COLO668 (cell line): ENCODE results near the gene PUSL1.

Experiments
- DNase-seq: peaks from one replicate; lab custom pipeline; 2025; ENCODE audit not compliant: unreplicated experiment; lab: John Stamatoyannopoulos, UW

Gene PUSL1

DNA sequence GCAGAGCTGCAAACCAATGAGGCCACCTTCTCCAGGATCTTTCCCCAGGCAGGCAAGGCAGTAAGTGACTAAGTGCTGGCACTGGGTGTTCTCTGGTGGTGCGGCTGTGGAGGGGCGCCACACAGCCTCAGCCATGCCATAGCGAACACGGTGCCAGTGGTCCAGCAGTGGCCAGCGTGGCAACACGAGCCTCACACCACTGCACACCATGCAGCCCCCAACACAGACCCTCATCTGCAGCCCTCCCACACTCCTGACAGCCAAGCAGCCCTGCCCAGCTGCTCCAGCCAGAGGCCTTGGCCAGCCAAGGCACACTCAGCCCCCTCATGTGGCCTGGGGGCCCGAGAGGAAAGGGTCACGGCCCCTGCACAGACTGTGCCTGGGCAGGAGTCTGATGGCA, 13.1 kb downstream of the PUSL1 start:
- DNase-seq = no peak

DNA sequence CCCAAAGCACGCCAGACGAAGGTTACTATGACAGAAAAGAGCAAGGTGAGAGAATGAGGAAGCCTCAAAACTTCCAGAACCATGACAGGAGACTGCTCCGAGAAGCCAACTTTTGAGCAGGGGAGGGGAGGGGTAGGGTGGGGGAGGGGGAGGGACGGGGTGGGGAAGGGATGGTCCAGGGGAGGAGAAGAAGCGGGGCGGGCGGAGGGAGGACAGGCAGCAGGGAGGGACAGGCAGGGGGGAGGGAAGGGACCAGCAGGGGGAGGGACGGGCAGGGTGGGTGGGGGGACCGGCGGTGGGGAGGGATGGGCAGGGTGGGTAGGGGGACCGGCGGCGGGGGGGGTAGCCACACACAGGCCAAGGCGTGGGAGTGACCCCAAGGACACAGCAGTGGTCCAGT, 14.0 kb downstream of the PUSL1 start:
- DNase-seq = no peak

DNA sequence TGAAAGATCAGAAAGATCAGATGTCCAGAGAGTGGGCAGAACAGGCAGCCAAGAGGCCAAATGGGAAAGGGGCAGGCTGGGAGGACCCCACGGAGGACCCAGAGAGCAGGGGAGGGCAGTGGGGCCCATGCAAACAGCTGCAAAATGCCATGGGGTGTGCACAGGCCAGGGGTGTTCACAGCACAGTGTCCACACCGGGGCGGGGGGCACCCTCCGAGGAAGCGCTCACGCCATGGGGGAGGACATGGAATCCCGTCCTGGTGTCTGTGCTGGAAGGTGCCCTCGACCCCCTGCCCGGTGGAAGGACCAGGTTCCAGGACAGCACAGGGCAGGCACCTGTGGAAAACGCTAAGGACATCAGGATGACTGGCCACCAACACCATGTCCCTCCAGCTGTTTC, 14.6 kb downstream of the PUSL1 start:
- DNase-seq = no peak

DNA sequence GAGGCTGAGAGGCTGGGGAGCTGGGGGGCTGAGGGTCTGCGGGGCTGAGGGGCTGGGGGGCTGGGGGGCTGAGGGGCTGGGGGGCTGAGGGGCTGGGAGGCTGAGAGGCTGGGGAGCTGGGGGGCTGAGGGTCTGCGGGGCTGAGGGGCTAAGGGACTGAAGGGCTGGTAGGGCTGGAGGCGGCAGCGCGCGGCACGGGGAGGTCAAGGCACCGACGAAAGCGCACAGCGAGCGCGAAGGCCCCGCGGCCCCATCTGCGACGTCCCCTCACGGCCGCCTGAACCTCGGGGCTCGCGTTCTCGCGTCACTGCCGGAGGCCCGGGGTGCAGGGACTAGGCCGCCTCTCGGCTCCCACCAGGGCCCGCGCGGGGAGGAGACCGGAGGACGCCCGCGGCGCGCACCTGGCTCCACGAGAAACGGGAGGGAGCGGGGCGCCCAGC, 15.7 kb downstream of the PUSL1 start:
- DNase-seq = no peak

DNA sequence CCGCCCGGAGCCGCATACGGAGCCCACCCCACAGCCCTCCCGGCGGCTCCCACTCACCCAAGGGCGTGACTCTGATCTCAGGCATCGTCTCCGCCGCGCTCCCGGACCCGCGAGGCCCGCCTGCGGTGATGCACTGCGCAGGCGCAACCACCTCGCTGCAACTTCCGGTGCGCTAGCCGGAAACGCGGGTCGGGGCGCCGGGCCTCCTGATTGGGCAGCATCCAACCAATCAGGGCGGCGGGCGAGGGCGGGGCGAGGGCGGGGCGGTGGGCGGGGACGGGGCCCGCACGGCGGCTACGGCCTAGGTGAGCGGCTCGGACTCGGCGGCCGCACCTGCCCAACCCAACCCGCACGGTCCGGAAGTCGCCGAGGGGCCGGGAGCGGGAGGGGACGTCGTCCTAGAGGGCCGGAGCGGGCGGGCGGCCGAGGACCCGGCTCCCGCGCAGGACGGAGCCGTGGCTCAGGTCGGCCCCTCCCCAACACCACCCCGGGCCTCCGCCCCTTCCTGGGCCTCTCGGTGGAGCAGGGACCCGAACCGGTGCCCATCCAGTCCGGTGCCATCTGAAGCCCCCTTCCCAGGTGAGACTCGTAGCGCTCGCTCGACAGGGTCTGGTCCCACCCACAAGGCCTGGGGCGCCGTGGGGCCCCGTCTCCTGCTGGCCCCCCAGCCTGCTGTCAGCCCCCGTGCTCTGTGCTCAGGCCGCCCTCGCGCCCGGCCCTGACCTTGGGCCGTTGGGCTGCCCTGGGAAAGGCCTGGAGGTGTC, 16.3 kb downstream of the PUSL1 start, which contains the start of the genes CPTP and INTS11:
CPTP (plus strand) TSS at position 279 of the 764 bp plus-strand sequence. CDS start 2,109 bp downstream, outside the sequence.
INTS11 (minus strand) TSS at position 137 of the 764 bp plus-strand sequence; CDS start at position 85, 52 bp downstream.
- DNase-seq = peak; percentile 99

DNA sequence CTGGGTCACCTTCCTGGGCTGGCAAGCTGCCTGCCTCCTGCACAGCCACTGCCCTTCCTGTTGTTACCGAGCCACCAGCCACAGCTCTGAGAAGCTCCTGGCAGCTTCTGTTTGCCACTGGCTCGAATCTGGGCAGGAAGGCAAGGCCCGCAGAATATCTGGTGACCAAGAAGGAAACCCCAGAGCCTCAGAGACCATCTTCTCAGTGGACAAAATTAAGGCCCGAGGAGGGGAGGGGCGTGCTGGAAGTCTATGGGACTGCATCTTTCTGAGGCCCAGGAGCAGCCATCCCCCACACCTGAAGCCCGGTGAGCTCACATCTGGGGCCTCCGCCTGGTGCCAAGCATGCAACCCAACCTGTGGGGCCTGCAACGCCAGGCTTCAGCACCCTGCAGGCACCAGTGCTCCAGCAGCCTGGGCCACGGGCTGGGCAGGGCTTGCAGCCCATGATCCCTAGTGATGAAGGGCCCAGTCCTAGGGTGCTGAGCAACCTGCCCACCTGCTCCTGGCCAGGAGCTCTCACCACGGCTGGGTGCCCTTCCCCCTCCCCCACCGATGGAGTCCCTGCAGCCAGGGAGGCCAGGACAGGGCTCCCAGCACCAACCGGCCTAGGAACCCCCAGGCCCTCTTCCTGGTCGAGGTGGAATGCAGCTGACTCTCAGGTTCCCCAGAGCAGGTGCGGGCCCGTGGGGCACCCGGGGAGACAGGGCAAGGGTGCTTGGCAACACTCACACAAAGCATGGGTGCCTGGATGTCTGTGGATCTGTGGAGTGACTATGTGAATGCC, 17.1 kb downstream of the PUSL1 start:
- peak; percentile 92 for DNase-seq

DNA sequence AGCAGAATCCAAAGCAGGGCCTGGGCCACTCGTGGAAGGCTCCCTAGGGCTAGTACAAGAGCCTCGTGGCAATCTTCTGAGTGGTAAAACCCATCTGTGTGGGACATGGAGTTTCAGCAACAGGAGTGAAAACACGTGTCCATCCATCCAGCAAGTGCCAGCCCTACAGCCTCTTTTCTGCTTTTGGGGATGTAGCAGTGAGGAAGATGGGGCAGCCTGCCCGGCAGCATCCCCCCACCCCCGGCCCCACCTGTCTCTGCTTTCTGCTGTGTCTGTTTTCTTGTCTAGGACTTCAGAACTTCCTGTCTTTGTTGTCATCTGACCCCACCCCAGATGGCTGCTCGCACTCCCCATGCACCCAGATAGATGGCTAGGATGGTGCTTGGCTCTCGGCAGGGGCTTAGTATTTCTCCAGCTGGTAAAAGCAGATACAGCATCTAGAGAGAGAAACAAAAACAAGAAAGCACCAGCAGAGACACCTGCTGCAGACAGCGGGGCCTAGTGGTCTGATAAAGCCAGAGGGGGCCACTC, 17.7 kb downstream of the PUSL1 start:
- no peak for DNase-seq

DNA sequence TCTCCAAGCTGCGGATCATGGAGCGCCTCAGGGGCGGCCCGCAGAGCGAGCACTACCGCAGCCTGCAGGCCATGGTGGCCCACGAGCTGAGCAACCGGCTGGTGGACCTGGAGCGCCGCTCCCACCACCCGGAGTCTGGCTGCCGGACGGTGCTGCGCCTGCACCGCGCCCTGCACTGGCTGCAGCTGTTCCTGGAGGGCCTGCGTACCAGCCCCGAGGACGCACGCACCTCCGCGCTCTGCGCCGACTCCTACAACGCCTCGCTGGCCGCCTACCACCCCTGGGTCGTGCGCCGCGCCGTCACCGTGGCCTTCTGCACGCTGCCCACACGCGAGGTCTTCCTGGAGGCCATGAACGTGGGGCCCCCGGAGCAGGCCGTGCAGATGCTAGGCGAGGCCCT, 18.9 kb downstream of the PUSL1 start:
- DNase-seq = no peak

DNA sequence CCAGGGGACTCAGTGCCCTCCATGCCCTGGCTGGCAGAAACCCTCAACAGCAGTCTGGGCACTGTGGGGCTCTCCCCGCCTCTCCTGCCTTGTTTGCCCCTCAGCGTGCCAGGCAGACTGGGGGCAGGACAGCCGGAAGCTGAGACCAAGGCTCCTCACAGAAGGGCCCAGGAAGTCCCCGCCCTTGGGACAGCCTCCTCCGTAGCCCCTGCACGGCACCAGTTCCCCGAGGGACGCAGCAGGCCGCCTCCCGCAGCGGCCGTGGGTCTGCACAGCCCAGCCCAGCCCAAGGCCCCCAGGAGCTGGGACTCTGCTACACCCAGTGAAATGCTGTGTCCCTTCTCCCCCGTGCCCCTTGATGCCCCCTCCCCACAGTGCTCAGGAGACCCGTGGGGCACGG, 19.9 kb downstream of the PUSL1 start:
- no peak for DNase-seq

DNA sequence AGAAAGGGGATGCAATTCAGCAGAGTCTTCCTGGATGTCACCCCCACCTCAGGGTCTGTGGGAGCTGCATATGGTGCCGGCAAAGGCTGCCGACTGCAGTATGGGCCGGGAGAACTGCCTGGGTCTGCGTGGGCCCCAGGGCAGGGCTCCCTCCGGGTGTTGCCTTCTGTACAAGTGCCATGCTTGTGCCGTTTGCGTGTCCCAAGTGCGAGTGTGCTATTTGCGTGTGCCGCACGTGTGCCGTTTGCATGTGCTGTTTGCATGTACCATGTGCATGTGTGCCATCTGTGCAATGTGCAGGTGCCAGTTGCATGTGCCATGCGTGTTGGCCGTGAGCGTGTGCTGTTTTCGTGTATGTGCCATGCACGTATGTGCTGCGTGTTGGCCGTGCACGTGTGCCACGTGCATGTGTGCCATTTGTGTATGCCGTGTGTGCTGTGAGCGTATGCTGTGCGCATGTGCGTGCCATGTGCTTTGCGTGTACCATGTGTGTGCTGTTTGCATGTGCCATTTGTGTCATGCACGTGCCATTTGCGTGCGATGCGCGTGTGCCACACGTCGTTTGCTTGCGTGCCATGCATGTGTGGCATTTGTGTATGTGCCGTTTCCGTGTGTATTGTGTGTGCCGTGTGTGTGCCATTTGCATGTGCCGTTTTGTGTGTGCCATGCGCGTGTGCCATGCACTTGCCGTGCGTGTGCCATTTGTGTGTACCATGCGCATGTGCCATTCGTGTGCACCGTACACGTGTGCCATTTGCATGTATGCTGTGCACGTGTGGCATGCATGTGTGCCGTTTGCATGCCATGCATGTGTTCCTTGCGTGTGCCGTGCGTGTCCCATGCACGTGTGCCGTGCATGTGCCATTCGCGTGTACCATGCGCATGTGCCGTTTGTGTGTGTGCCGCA, 21.2 kb downstream of the PUSL1 start:
- no peak for DNase-seq

DNA sequence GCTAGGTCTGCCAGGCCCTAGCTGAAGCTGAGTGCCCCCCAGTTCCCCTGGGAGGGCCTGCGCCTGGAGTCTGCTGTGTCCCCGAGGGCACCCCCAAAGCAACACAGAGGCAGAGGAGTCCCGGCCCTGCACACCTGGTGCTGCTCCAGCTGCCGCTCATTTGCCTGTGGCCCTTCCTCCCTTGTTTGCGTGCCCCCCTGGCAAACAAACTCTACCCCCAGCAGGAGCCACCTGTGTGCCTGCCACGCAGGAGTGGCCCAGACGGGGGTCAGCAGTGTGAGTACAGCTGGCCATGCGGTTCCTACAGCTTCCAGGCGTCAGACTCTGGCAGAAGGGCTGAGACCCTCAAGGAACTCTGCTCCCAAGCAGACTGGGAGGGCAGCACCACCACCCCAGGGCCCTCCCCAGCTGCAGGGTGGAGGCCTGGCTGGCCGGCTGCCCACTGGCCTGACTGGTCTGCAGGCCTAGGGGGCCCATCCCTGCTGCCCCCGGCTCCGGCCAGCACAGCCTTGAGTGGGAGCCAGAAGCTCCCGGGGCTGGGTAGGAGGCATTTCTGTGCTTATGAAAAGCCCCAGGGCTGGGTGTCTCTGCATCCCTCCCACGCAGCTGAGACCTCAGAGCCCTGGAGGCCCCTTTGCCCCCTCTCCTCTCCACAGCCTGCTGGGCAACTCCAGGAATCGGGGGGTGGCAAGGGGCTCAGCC, 22.1 kb downstream of the PUSL1 start:
- DNase-seq = peak; percentile 90

DNA sequence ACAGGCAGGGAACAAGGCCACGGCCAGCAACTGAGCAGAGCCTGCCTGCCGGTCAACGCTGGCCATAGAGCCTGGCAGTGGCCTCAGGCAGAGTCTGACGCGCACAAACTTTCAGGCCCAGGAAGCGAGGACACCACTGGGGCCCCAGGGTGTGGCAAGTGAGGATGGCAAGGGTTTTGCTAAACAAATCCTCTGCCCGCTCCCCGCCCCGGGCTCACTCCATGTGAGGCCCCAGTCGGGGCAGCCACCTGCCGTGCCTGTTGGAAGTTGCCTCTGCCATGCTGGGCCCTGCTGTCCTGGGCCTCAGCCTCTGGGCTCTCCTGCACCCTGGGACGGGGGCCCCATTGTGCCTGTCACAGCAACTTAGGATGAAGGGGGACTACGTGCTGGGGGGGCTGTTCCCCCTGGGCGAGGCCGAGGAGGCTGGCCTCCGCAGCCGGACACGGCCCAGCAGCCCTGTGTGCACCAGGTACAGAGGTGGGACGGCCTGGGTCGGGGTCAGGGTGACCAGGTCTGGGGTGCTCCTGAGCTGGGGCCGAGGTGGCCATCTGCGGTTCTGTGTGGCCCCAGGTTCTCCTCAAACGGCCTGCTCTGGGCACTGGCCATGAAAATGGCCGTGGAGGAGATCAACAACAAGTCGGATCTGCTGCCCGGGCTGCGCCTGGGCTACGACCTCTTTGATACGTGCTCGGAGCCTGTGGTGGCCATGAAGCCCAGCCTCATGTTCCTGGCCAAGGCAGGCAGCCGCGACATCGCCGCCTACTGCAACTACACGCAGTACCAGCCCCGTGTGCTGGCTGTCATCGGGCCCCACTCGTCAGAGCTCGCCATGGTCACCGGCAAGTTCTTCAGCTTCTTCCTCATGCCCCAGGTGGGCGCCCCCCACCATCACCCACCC, 22.9 kb downstream of the PUSL1 start, which contains the start of gene TAS1R3:
TAS1R3 (plus strand) TSS at position 213 of the 898 bp plus-strand sequence; CDS start at position 279, 66 bp downstream.
- peak; percentile 97 for DNase-seq

DNA sequence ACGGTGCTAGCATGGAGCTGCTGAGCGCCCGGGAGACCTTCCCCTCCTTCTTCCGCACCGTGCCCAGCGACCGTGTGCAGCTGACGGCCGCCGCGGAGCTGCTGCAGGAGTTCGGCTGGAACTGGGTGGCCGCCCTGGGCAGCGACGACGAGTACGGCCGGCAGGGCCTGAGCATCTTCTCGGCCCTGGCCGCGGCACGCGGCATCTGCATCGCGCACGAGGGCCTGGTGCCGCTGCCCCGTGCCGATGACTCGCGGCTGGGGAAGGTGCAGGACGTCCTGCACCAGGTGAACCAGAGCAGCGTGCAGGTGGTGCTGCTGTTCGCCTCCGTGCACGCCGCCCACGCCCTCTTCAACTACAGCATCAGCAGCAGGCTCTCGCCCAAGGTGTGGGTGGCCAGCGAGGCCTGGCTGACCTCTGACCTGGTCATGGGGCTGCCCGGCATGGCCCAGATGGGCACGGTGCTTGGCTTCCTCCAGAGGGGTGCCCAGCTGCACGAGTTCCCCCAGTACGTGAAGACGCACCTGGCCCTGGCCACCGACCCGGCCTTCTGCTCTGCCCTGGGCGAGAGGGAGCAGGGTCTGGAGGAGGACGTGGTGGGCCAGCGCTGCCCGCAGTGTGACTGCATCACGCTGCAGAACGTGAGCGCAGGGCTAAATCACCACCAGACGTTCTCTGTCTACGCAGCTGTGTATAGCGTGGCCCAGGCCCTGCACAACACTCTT, 23.8 kb downstream of the PUSL1 start:
- peak; percentile 83 for DNase-seq

DNA sequence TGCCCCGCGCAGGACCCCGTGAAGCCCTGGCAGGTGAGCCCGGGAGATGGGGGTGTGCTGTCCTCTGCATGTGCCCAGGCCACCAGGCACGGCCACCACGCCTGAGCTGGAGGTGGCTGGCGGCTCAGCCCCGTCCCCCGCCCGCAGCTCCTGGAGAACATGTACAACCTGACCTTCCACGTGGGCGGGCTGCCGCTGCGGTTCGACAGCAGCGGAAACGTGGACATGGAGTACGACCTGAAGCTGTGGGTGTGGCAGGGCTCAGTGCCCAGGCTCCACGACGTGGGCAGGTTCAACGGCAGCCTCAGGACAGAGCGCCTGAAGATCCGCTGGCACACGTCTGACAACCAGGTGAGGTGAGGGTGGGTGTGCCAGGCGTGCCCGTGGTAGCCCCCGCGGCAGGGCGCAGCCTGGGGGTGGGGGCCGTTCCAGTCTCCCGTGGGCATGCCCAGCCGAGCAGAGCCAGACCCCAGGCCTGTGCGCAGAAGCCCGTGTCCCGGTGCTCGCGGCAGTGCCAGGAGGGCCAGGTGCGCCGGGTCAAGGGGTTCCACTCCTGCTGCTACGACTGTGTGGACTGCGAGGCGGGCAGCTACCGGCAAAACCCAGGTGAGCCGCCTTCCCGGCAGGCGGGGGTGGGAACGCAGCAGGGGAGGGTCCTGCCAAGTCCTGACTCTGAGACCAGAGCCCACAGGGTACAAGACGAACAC, 24.5 kb downstream of the PUSL1 start:
- peak; percentile 67 for DNase-seq

DNA sequence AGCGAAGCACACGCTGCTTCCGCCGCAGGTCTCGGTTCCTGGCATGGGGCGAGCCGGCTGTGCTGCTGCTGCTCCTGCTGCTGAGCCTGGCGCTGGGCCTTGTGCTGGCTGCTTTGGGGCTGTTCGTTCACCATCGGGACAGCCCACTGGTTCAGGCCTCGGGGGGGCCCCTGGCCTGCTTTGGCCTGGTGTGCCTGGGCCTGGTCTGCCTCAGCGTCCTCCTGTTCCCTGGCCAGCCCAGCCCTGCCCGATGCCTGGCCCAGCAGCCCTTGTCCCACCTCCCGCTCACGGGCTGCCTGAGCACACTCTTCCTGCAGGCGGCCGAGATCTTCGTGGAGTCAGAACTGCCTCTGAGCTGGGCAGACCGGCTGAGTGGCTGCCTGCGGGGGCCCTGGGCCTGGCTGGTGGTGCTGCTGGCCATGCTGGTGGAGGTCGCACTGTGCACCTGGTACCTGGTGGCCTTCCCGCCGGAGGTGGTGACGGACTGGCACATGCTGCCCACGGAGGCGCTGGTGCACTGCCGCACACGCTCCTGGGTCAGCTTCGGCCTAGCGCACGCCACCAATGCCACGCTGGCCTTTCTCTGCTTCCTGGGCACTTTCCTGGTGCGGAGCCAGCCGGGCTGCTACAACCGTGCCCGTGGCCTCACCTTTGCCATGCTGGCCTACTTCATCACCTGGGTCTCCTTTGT, 25.3 kb downstream of the PUSL1 start:
- DNase-seq = no peak

DNA sequence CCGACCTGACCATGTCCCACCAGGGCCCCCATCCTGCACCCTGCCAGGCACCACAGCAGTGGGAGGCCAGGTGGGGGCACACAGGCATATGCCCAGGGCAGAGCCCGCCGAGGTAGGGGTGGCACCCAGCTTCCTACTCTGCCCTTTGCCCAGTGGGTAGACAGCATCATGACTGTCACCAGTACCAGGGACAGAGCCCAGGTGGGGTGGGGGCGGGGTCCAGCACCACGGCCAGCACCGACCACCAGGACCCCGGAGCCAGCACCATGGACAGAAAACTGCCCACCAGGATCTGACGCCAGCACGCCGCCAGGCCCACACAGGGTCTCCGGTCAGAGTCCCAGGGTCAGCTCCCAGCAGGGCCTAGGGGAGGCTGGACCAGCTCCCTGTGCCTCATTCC, 26.4 kb downstream of the PUSL1 start:
- DNase-seq = no peak

DNA sequence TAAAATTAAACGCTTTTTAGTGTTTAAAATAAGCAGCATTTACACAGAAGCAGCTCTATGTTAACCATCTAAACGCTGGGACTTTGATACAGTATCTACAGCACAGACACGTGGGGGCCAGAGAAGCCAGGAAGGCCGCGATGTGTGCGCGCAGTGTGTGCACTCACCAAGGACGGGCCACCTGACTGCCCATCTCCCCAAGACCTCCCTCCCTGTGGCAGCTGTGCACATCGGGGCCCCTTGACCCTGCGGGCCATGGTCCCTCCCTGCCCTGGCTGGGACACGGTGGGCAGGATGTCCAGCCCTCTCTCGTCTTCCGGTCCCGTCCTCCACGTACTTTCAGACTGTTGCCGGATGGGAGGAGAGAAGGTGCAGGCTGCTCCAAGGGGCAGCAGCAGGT, 26.9 kb downstream of the PUSL1 start:
- DNase-seq = no peak
